HG02973 (cell line): ENCODE measurements around the gene NUMA1.

Experiments used
- ATAC-seq: cut with Tn5 transposase; IDR thresholded peaks from one replicate; pipeline ENCODE4 v1.9.1; 2021; ENCODE audit warnings: moderate library complexity; ENCODE audit not compliant: unreplicated experiment

Gene NUMA1

GRCh38 chr11:71979094-71979493, 101.2 kb downstream of the NUMA1 start:
- ATAC-seq: no peak

GRCh38 chr11:71977743-71978418, 102.5 kb downstream of the NUMA1 start:
- ATAC-seq: no peak

- ATAC-seq: no peak
Measured at GRCh38 chr11:71977090-71977489, 103.3 kb downstream of the NUMA1 start.

GRCh38 chr11:71976551-71976950, 103.8 kb downstream of the NUMA1 start:
- ATAC-seq: no peak

- no peak for ATAC-seq
Measured at GRCh38 chr11:71971680-71972079, 108.7 kb downstream of the NUMA1 start.

GRCh38 chr11:71964641-71965040, 115.7 kb downstream of the NUMA1 start:
- no peak for ATAC-seq

DNA sequence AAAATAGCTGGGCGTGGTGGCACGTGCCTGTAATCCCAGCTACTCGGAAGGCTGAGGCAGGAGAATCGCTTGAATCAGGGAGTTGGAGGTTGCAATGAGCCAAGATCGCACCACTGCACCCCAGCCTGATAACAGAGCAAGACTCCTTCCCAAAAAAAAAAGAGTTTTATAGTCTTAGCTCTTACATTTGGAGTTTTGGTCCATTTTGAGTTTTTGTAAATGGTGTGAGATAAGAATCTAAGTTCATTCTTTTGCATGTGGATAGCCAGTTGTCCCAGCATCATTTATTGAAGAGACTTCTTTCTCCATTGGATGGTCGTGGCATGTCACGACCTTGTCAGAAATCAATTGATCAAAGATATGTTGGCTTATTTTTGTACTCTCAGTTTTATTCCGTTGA, 116.9 kb downstream of the NUMA1 start:
- ATAC-seq: no peak

- peak; percentile 62 for ATAC-seq
Measured at GRCh38 chr11:71962428-71963038, 117.8 kb downstream of the NUMA1 start.

DNA sequence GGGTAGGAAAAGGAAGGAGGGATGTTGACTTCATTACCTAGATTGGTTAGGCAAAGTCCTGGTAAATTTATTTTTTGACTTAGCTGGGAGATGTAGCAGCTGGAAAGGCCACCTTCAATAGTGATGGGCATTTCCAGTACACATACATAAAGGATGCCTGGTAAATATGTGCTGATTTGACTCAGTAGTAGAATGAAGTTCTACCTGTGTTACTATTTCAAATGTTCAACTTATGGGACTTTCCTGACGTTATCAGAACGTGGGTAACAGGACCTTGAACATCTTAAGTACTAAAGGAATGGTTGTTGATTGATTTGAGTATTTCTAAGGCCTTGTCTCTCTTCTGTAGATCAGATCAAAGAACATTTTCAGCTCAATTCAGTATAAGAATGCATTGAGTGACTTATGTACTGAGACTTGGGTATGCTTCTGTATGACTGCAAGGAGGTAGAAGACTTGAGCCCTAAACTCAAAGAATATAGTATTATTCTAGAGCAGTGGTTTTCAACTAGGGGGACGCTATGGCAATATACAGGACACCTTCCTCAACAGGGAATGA, 124.4 kb downstream of the NUMA1 start:
- no peak for ATAC-seq
